Activated CD4-positive, alpha-beta T cell treated with anti-CD3 and anti-CD28 coated beads for 24 hours (primary cell): Measurements from ENCODE around the gene ZCCHC2.

Source experiments
- DNase-seq, 2 donors: peaks; one replicate each; pipeline ENCODE4 v3.0.0-alpha.2; 2020; ENCODE audit warnings: low read depth in 2 of 2

ZCCHC2 gene

GRCh38 chr18:62538881-62539280 is 16.1 kb downstream of the ZCCHC2 start:
- no peak for DNase-seq

GRCh38 chr18:62539284-62540165 is 16.7 kb downstream of the ZCCHC2 start:
- DNase-seq: no peak

GRCh38 chr18:62543021-62543420 is 20.2 kb downstream of the ZCCHC2 start:
- DNase-seq: no peak

- no peak for DNase-seq
Observed at GRCh38 chr18:62545098-62545497, 22.3 kb downstream of the ZCCHC2 start.

- no peak for DNase-seq
Observed at GRCh38 chr18:62549755-62550154, 26.9 kb downstream of the ZCCHC2 start.

- DNase-seq: no peak
Observed at GRCh38 chr18:62550746-62551145, 27.9 kb downstream of the ZCCHC2 start.

- no peak for DNase-seq
Observed at GRCh38 chr18:62551972-62552513, 29.2 kb downstream of the ZCCHC2 start.

- DNase-seq: no peak
Observed at GRCh38 chr18:62554061-62554815, 31.4 kb downstream of the ZCCHC2 start.

- no peak for DNase-seq
Observed at GRCh38 chr18:62555135-62555534, 32.3 kb downstream of the ZCCHC2 start.

GRCh38 chr18:62556397-62556796 is 33.6 kb downstream of the ZCCHC2 start:
- DNase-seq: no peak

GRCh38 chr18:62558015-62558663 is 35.3 kb downstream of the ZCCHC2 start:
- DNase-seq: no peak

GRCh38 chr18:62564044-62564443 is 41.2 kb downstream of the ZCCHC2 start:
- no peak for DNase-seq

- no peak for DNase-seq
Observed at GRCh38 chr18:62566199-62566598, 43.4 kb downstream of the ZCCHC2 start.

- DNase-seq: no peak
Observed at GRCh38 chr18:62566818-62567217, 44.0 kb downstream of the ZCCHC2 start.

GRCh38 chr18:62569081-62569655 is 46.3 kb downstream of the ZCCHC2 start:
- no peak for DNase-seq

GRCh38 chr18:62571037-62571436 is 48.2 kb downstream of the ZCCHC2 start:
- DNase-seq: no peak

GRCh38 chr18:62571648-62572047 is 48.8 kb downstream of the ZCCHC2 start:
- DNase-seq: no peak

GRCh38 chr18:62572456-62572855 is 49.6 kb downstream of the ZCCHC2 start:
- DNase-seq: no peak

GRCh38 chr18:62574776-62575175 is 52.0 kb downstream of the ZCCHC2 start:
- no peak for DNase-seq

- DNase-seq: no peak
Observed at GRCh38 chr18:62576271-62576670, 53.4 kb downstream of the ZCCHC2 start.

GRCh38 chr18:62576845-62577512 is 54.2 kb downstream of the ZCCHC2 start:
- DNase-seq: no peak
